NCI-H345 treated with DMSO at 0.1 percent for 48 hours (cell line): ENCODE results near the gene SERF2.
"Not testable (repeated sequence)": the region's sequence is repeated elsewhere in the genome, so short reads cannot be mapped to it uniquely, and the experiment has no call there.

Experiments used
- DNase-seq: peaks from one replicate; lab custom pipeline; 2025; ENCODE audit not compliant: unreplicated experiment; lab: John Stamatoyannopoulos, UW

SERF2 gene

GRCh38 chr15:43791993-43792760 is at the start of gene SERF2:
Gene SERF2, plus strand, starts transcription at chr15:43792320. Its CDS starts 57 bp downstream, at chr15:43792377.
- peak; percentile 92 for DNase-seq

- peak; percentile 32 for DNase-seq
Observed at GRCh38 chr15:43746245-43746902, 45.7 kb upstream of the SERF2 start, which contains the start of gene PDIA3. Gene PDIA3, plus strand, starts transcription at chr15:43746438. Its CDS starts 102 bp downstream, at chr15:43746540.

- not testable (repeated sequence) for DNase-seq
Observed at GRCh38 chr15:43746903-43747309, 45.2 kb upstream of the SERF2 start.

GRCh38 chr15:43748376-43748775 is 43.7 kb upstream of the SERF2 start:
- no peak for DNase-seq

GRCh38 chr15:43749690-43750345 is 42.3 kb upstream of the SERF2 start:
- no peak for DNase-seq

- no peak for DNase-seq
Observed at GRCh38 chr15:43751885-43752284, 40.2 kb upstream of the SERF2 start.

- DNase-seq = no peak
Observed at GRCh38 chr15:43762824-43763223, 29.3 kb upstream of the SERF2 start.

GRCh38 chr15:43763819-43764446 is 28.2 kb upstream of the SERF2 start:
- no peak for DNase-seq

GRCh38 chr15:43769584-43770228 is 22.4 kb upstream of the SERF2 start:
- DNase-seq = no peak

GRCh38 chr15:43771816-43772215 is 20.3 kb upstream of the SERF2 start:
- DNase-seq = no peak

- no peak for DNase-seq
Observed at GRCh38 chr15:43772624-43773023, 19.5 kb upstream of the SERF2 start.

GRCh38 chr15:43774062-43774461 is 18.1 kb upstream of the SERF2 start:
- DNase-seq = no peak

- peak; percentile 70 for DNase-seq
Observed at GRCh38 chr15:43775411-43775965, 16.6 kb upstream of the SERF2 start.

- DNase-seq = no peak
Observed at GRCh38 chr15:43776101-43776717, 15.9 kb upstream of the SERF2 start.

- peak; percentile 77 for DNase-seq
Observed at GRCh38 chr15:43776718-43777266, 15.3 kb upstream of the SERF2 start, which contains the start of gene ELL3. Gene ELL3, minus strand, starts transcription at chr15:43776966. Its CDS starts 65 bp downstream, at chr15:43776901.

GRCh38 chr15:43777267-43777914 is 14.7 kb upstream of the SERF2 start:
- peak; percentile 79 for DNase-seq

- DNase-seq = no peak
Observed at GRCh38 chr15:43779016-43779415, 13.1 kb upstream of the SERF2 start.

- no peak for DNase-seq
Observed at GRCh38 chr15:43789409-43789808, 2.7 kb upstream of the SERF2 start.
